H1 (cell line): Measurements from ENCODE around the gene SESN3. TPM values are rescaled to one million over a fixed set of nuclear protein-coding genes. Genes with fewer than 3 reads are reported as not detected.

Source experiments
- CTCF ChIA-PET: fragments of 300-600 bp; sonication (Branson Sonifier 250); formaldehyde crosslinking; loops from one replicate; lab custom pipeline; 2021; ENCODE audit not compliant: partially characterized antibody; lab: Charles Lee
- POLR2A ChIA-PET: fragments of 300-600 bp; sonication (Branson Sonifier 250); formaldehyde crosslinking; loops from one replicate; lab custom pipeline; 2021; ENCODE audit warnings: inconsistent platforms; ENCODE audit not compliant: partially characterized antibody; lab: Charles Lee
- DNase-seq, 2 experiments: peaks; one replicate each; pipeline versions ENCODE4 v3.0.0 to v3.0.0-alpha.2; 2010 to 2022; ENCODE audit warnings: low spot score in 2 of 2, low read depth in 1 of 2, mixed read lengths in 1 of 2
- FAIRE-seq: peaks from 2 replicates; lab custom pipeline; 2011; peaks lifted over from hg19 to GRCh38; lab: Jason Lieb, UNC
- H2AFZ ChIP-seq: 2 replicates; pipeline ENCODE4 v1.8.1; 2012; ENCODE audit warnings: low read length, inconsistent platforms
- H2AK5ac ChIP-seq: 2 replicates; pipeline ENCODE4 v1.6.1; 2013; ENCODE audit warnings: low read depth, low read length
- H2BK120ac ChIP-seq: replicated peaks from 2 replicates; pipeline ENCODE3; 2013; ENCODE audit warnings: low read depth, low read length, inconsistent platforms
- H2BK12ac ChIP-seq: 2 replicates; pipeline ENCODE4 v1.6.1; 2013; ENCODE audit warnings: low read depth, low read length
- H2BK15ac ChIP-seq: 2 replicates; pipeline ENCODE4 v1.6.1; 2013; ENCODE audit warnings: low read length
- H2BK20ac ChIP-seq: 2 replicates; pipeline ENCODE4 v1.6.1; 2013; ENCODE audit warnings: low read length
- H2BK5ac ChIP-seq: 2 replicates; pipeline ENCODE4 v1.6.1; 2013; ENCODE audit warnings: low read depth, low read length
- H3K14ac ChIP-seq: 2 replicates; pipeline ENCODE4 v1.6.1; 2013; ENCODE audit warnings: inconsistent platforms; ENCODE audit not compliant: insufficient read length
- H3K18ac ChIP-seq: 2 replicates; pipeline ENCODE4 v1.6.1; 2013; ENCODE audit warnings: low read length; ENCODE audit errors: extremely low read depth
- H3K23ac ChIP-seq: 2 replicates; pipeline ENCODE4 v1.6.1; 2013; ENCODE audit warnings: inconsistent platforms; ENCODE audit not compliant: insufficient read length
- H3K23me2 ChIP-seq: 2 replicates; pipeline ENCODE4 v1.6.1; 2013; ENCODE audit warnings: low read depth, low read length
- H3K27ac ChIP-seq: 2 replicates; pipeline ENCODE4 v1.6.1; 2011; ENCODE audit warnings: low read depth, low read length, inconsistent platforms
- H3K27me3 ChIP-seq, 4 experiments: replicated peaks in 1 of 4; 1 replicate in 1 of 4; 2 replicates in 3 of 4; pipeline versions ENCODE4 v1.6.1 to v1.8.1; 2011 to 2013; ENCODE audit warnings: low read length in 3 of 4, mild to moderate bottlenecking in 3 of 4, inconsistent platforms in 2 of 4, mixed read lengths in 2 of 4, moderate library complexity in 1 of 4; ENCODE audit not compliant: control insufficient read depth in 3 of 4, insufficient read depth in 3 of 4; ENCODE audit errors: extremely low read depth in 1 of 4
- H3K36me3 ChIP-seq, 4 experiments: 2 replicates each; pipeline versions ENCODE4 v1.6.1 to v1.8.1; 2011 to 2013; ENCODE audit warnings: mild to moderate bottlenecking in 4 of 4, low read length in 3 of 4, moderate library complexity in 2 of 4, control low read depth in 1 of 4, inconsistent platforms in 1 of 4; ENCODE audit not compliant: insufficient read depth in 4 of 4, control insufficient read depth in 2 of 4
- H3K4ac ChIP-seq: replicated peaks from 2 replicates; pipeline ENCODE3; 2013; ENCODE audit warnings: low read length, low read depth, mixed read lengths, inconsistent platforms; ENCODE audit not compliant: insufficient read length
- H3K4me1 ChIP-seq, 4 experiments: replicated peaks in 1 of 4; 1 replicate in 1 of 4; 2 replicates in 3 of 4; pipeline versions ENCODE4 v1.6.1 to v1.8.1; 2011 to 2013; ENCODE audit warnings: low read length in 3 of 4, inconsistent platforms in 2 of 4, mixed read lengths in 1 of 4; ENCODE audit not compliant: insufficient read depth in 4 of 4, control insufficient read depth in 3 of 4
- H3K4me2 ChIP-seq, 2 experiments: 2 replicates each; pipeline versions ENCODE4 v1.6.1 to v1.8.1; 2011 to 2013; ENCODE audit warnings: low read depth in 2 of 2, low read length in 2 of 2, control low read depth in 1 of 2, inconsistent platforms in 1 of 2, mild to moderate bottlenecking in 1 of 2; ENCODE audit not compliant: insufficient read depth in 1 of 2
- H3K4me3 ChIP-seq, 4 experiments: fragments of 200-600, 300-600 bp in 1 of 4; sonication (generic), shearing (Covaris generic), sonication (Bioruptor Twin) in 1 of 4; 2 replicates each; pipeline versions ENCODE4 v1.5.1 to v1.8.1; 2011 to 2016; ENCODE audit warnings: low read length in 4 of 4, low read depth in 3 of 4, control low read depth in 2 of 4, inconsistent platforms in 2 of 4, mild to moderate bottlenecking in 2 of 4, mixed read lengths in 1 of 4, moderate library complexity in 1 of 4; ENCODE audit not compliant: insufficient read depth in 2 of 4; ENCODE audit errors: extremely low read depth in 1 of 4
- H3K56ac ChIP-seq: replicated peaks from 2 replicates; pipeline ENCODE3; 2013; ENCODE audit warnings: low read depth, mild to moderate bottlenecking, mixed read lengths, low read length, inconsistent platforms; ENCODE audit not compliant: insufficient read length
- H3K79me1 ChIP-seq: 2 replicates; pipeline ENCODE4 v1.6.1; 2013; ENCODE audit warnings: low read depth, low read length, control low read depth
- H3K79me2 ChIP-seq, 2 experiments: 2 replicates each; pipeline versions ENCODE4 v1.6.1 to v1.8.1; 2012 to 2013; ENCODE audit warnings: low read length in 2 of 2, mild to moderate bottlenecking in 2 of 2, inconsistent platforms in 1 of 2; ENCODE audit not compliant: insufficient read depth in 2 of 2, control insufficient read depth in 1 of 2
- H3K9ac ChIP-seq, 4 experiments: replicated peaks in 1 of 4; 1 replicate in 1 of 4; 2 replicates in 3 of 4; pipeline versions ENCODE4 v1.6.1 to v1.8.1; 2011 to 2013; ENCODE audit warnings: low read depth in 3 of 4, low read length in 3 of 4, control low read depth in 2 of 4, mild to moderate bottlenecking in 2 of 4, moderate library complexity in 2 of 4, inconsistent platforms in 1 of 4; ENCODE audit errors: extremely low read depth in 1 of 4
- H3K9me3 ChIP-seq, 2 experiments: 2 replicates each; pipeline versions ENCODE4 v1.6.1 to v1.8.1; 2012 to 2013; ENCODE audit warnings: mild to moderate bottlenecking in 2 of 2, moderate library complexity in 2 of 2, control low read depth in 1 of 2, inconsistent platforms in 1 of 2, low read depth in 1 of 2, low read length in 1 of 2, mixed read lengths in 1 of 2; ENCODE audit not compliant: insufficient read depth in 2 of 2
- H4K20me1 ChIP-seq, 2 experiments: replicated peaks in 1 of 2; 2 replicates each; pipeline versions ENCODE3 to v1.8.1; 2011 to 2013; ENCODE audit warnings: inconsistent platforms in 2 of 2, low read length in 2 of 2, mild to moderate bottlenecking in 1 of 2; ENCODE audit not compliant: insufficient read depth in 2 of 2, control insufficient read depth in 1 of 2
- H4K5ac ChIP-seq: 2 replicates; pipeline ENCODE4 v1.6.1; 2013; ENCODE audit warnings: low read length, low read depth, mixed read lengths, inconsistent platforms; ENCODE audit not compliant: insufficient read length
- H4K8ac ChIP-seq: 2 replicates; pipeline ENCODE4 v1.8.0; 2013; ENCODE audit warnings: mild to moderate bottlenecking, moderate library complexity, low read length, inconsistent platforms; ENCODE audit not compliant: insufficient read depth; ENCODE audit errors: extremely low read depth
- H4K91ac ChIP-seq: replicated peaks from 2 replicates; pipeline ENCODE3; 2013; ENCODE audit warnings: low read length, mixed read lengths, inconsistent platforms; ENCODE audit not compliant: insufficient read length
- EGR1 ChIP-seq: IDR thresholded peaks from 2 replicates; pipeline ENCODE4 v1.6.1; 2011; ENCODE audit warnings: low read depth, low read length, borderline replicate concordance
- FOSL1 ChIP-seq: IDR thresholded peaks from 2 replicates; pipeline ENCODE4 v1.6.1; 2011; ENCODE audit warnings: mild to moderate bottlenecking, low read depth, low read length, moderate library complexity; ENCODE audit not compliant: insufficient read depth
- HDAC2 ChIP-seq, 2 experiments: fragments of 300-600 bp in 1 of 2; sonication (generic) in 1 of 2; IDR thresholded peaks; 2 replicates each; pipeline ENCODE4 v1.6.1; 2011 to 2012; ENCODE audit warnings: low read depth in 2 of 2, low read length in 2 of 2, mild to moderate bottlenecking in 2 of 2, moderate library complexity in 2 of 2, borderline replicate concordance in 1 of 2, inconsistent platforms in 1 of 2
- MAFK ChIP-seq: IDR thresholded peaks from 2 replicates; pipeline ENCODE4 v1.6.1; 2012; ENCODE audit warnings: low read depth, mild to moderate bottlenecking, improper control_type of control experiment, low read length
- POLR2A ChIP-seq, 2 experiments: IDR thresholded peaks; 1 replicate in 1 of 2; 2 replicates in 1 of 2; pipeline ENCODE4 v1.6.1; 2011; ENCODE audit warnings: low read depth in 2 of 2, low read length in 2 of 2, mild to moderate bottlenecking in 2 of 2; ENCODE audit errors: control extremely low read depth in 1 of 2
- SAP30 ChIP-seq: fragments of 300-600 bp; sonication (generic); IDR thresholded peaks from 2 replicates; pipeline ENCODE4 v1.7.1; 2012; ENCODE audit warnings: low read length, moderate library complexity, mild to moderate bottlenecking, inconsistent platforms; ENCODE audit not compliant: insufficient read depth, insufficient replicate concordance
- SIN3A ChIP-seq, 2 experiments: IDR thresholded peaks in 1 of 2; conservative IDR thresholded peaks in 1 of 2; 2 replicates each; pipeline ENCODE4 v1.6.1; 2011 to 2012; ENCODE audit warnings: low read length in 2 of 2, improper control_type of control experiment in 1 of 2, low read depth in 1 of 2, mild to moderate bottlenecking in 1 of 2
- TBP ChIP-seq: IDR thresholded peaks from 2 replicates; pipeline ENCODE4 v1.6.1; 2011; ENCODE audit warnings: low read depth, low read length, improper control_type of control experiment
- WGBS, 2 experiments: shearing (Covaris generic) in 1 of 2; methylation state at CpG; one replicate each; pipeline versions ENCODE4 v1.1.6 to v1.1.7; 2013 to 2015; ENCODE audit warnings: low lambda C conversion rate in 2 of 2, mixed read lengths in 2 of 2, inconsistent platforms in 1 of 2, low coverage in 1 of 2, missing lambda C conversion rate in 1 of 2; ENCODE audit not compliant: insufficient replicate concordance in 2 of 2, insufficient coverage in 1 of 2, insufficient read length in 1 of 2; ENCODE audit errors: extremely low coverage in 1 of 2, missing lambda C conversion rate in 1 of 2; 5-methylcytosine and 5-hydroxymethylcytosine counted together
- polyA plus RNA-seq, 7 experiments: library from polyadenylated mRNA; depleted of rRNA in 3 of 7; stranded (reverse) in 5 of 7; unstranded in 2 of 7; fragments of >200 nt in 5 of 7; fragments of 200-250 nt in 2 of 7; gene quantifications; 1 replicate in 5 of 7; 2 replicates in 1 of 7; 4 replicates in 1 of 7; pipeline versions ENCODE4 v1.2.1 to v1.2.3, GENCODE V29; 2011 to 2013; ENCODE audit warnings: missing spikeins in 2 of 7, mixed read lengths in 2 of 7
- total RNA-seq: library from RNA; stranded (reverse); fragmentation: NEBNext Ultra II Directional; extraction: Animal tissue kit (Norgen Biotek cat#: 25700); gene quantifications from 2 replicates; pipeline ENCODE4 v1.2.1, GENCODE V29; 2021
- TF ChIP-seq, protein P1 (sequence below): IDR thresholded peaks from 2 replicates; pipeline ENCODE4 v1.6.1; 2011; ENCODE audit warnings: low read depth, mild to moderate bottlenecking, low read length; ENCODE audit not compliant: insufficient read depth
- TF ChIP-seq, protein P2 (sequence below): IDR thresholded peaks from 2 replicates; pipeline ENCODE4 v1.6.1; 2012; ENCODE audit warnings: inconsistent platforms
- TF ChIP-seq, protein P3 (sequence below): IDR thresholded peaks from 2 replicates; pipeline ENCODE4 v1.6.1; 2012; ENCODE audit warnings: inconsistent platforms

Gene SESN3
- total and polyA plus RNA-seq, 2 of the 8 experiments (the other 6 are each of a cell fraction or from before 2014, with no cell fraction given), result 10.2 to 31.1 TPM

DNA sequence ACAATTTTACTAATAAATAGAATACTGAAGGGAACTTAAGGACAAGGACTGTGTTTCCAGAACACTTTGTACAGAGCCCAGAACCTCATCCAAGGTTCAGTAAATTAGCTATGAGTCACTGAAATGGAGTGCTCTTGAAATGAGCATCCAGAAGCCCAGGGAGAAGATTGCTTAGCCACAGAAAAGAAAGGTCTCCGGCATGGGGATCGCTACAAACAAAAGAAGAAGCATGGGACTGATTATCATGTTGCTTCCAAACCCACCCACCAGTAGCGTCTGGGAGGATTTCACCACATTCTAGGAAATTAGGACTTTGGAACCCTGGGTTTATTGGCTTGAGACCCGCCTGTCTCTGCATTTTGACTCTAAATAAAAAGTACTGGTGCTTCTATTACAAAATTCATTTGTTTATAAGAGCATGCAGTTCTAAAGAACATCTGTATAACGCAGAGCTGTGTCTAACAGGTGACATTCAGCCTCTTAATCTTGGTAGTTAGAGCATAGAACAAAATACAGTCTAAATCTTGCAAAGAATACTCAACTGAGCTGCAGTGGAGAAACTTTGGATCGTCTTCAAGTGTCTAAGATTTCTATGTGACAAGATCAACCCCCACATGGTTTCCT is 35.9 kb upstream of the SESN3 start:
- no peak for FAIRE-seq
- TF ChIP-seq FOSL1 (no peak), SAP30 (no peak), SIN3A (conservative IDR thresholded peaks at IDR 0.05 in 1 of 2, IDR thresholded peaks at IDR 0.05 in 1 of 2; ENCODE audit: low read depth in 1 of 2, low read length in 2 of 2) (no peak), TBP (no peak), EGR1 (no peak), HDAC2 (IDR thresholded peaks at IDR 0.05; ENCODE audit: borderline replicate concordance in 1 of 2, low read depth in 2 of 2, low read length in 2 of 2) (no peak), POLR2A (IDR thresholded peaks at IDR 0.05; ENCODE audit: control extremely low read depth in 1 of 2, low read depth in 2 of 2, low read length in 2 of 2) (no peak), MAFK (no peak)
- TF ChIP-seq, protein P1, sequence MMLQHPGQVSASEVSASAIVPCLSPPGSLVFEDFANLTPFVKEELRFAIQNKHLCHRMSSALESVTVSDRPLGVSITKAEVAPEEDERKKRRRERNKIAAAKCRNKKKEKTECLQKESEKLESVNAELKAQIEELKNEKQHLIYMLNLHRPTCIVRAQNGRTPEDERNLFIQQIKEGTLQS, result no peak
- TF ChIP-seq, protein P2, sequence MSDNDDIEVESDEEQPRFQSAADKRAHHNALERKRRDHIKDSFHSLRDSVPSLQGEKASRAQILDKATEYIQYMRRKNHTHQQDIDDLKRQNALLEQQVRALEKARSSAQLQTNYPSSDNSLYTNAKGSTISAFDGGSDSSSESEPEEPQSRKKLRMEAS, result no peak
- TF ChIP-seq, protein P3, sequence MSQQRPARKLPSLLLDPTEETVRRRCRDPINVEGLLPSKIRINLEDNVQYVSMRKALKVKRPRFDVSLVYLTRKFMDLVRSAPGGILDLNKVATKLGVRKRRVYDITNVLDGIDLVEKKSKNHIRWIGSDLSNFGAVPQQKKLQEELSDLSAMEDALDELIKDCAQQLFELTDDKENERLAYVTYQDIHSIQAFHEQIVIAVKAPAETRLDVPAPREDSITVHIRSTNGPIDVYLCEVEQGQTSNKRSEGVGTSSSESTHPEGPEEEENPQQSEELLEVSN, result no peak

More for the DNA sequence above, 35.9 kb upstream of the SESN3 start:
- Histone ChIP-seq H2BK5ac (no peak overlapping the region), H2BK20ac (no peak overlapping the region), H2AK5ac (no peak overlapping the region), H3K9me3 (no peaks in the 10 kb centered on the region), H3K23me2 (no peaks in the 10 kb centered on the region; the same call in 1 of the 2 replicates), H3K14ac (no peak overlapping the region), H3K79me1 (no peaks in the 10 kb centered on the region), H3K4me2 (no peak overlapping the region), H3K23ac (no peak overlapping the region), H4K20me1 (no peaks in the 10 kb centered on the region), H2AFZ (no peak overlapping the region), H4K8ac (no peak overlapping the region), H2BK12ac (no peak overlapping the region), H2BK15ac (no peak overlapping the region), H4K91ac (no peak overlapping the region), H3K9ac (no peak overlapping the region), H3K56ac (no peak overlapping the region), H3K4me1 (no peaks in the 10 kb centered on the region; a peak in 1 of 7 replicates), H3K27ac (no peak overlapping the region), H3K4me3 (no peak overlapping the region), H4K5ac (no peak overlapping the region), H3K18ac (no peak overlapping the region), H3K4ac (no peak overlapping the region), H2BK120ac (no peak overlapping the region), H3K36me3 (no peaks in the 10 kb centered on the region), H3K27me3 (peaks cover 0 to 1% (median 0%) of the 10 kb centered on the region in 4 experiments; a peak in 2 of 7 replicates), H3K79me2 (no peaks in the 10 kb centered on the region)
- POLR2A ChIA-PET, result interaction anchor here (1.4 kb wide), 1 partner anchor 11 kb away, joined by 5 read pairs; no protein-coding TSS in a partner anchor
- no peak for DNase-seq
- CTCF ChIA-PET, result interaction anchor here (1.4 to 1.5 kb wide), 2 partner anchors 16 to 18 kb away, joined by 3 to 5 read pairs; no protein-coding TSS in a partner anchor
- 88% methylated on average over 6 of the region's 6 CpGs; no CpG with 5 or more reads in 1 of the 2 experiments for WGBS, 2 experiments
